ENCODE data around the gene SPATA2.

- TF ChIP-seq POLR2A (IDR thresholded peaks at IDR 0.05; ENCODE audit: low read depth, low read length) (no peak), TAF1 (IDR thresholded peaks at IDR 0.05; ENCODE audit: low read depth, low read length) (no peak), POLR2AphosphoS5 (IDR thresholded peaks at IDR 0.05; ENCODE audit: low read depth, low read length) (no peak), SPI1 (IDR thresholded peaks at IDR 0.05; ENCODE audit: low read depth, low read length) (no peak)
Measured at GRCh38 chr20:49870261-49870660, 45.1 kb downstream of the SPATA2 start.

All from GM12891 (cell line).